ENCODE results near the gene PEX11A.
"Not testable (repeated sequence)": the region's sequence is repeated elsewhere in the genome, so short reads cannot be mapped to it uniquely, and the experiment has no call there.

Gene PEX11A, protein sequence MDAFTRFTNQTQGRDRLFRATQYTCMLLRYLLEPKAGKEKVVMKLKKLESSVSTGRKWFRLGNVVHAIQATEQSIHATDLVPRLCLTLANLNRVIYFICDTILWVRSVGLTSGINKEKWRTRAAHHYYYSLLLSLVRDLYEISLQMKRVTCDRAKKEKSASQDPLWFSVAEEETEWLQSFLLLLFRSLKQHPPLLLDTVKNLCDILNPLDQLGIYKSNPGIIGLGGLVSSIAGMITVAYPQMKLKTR

DNA sequence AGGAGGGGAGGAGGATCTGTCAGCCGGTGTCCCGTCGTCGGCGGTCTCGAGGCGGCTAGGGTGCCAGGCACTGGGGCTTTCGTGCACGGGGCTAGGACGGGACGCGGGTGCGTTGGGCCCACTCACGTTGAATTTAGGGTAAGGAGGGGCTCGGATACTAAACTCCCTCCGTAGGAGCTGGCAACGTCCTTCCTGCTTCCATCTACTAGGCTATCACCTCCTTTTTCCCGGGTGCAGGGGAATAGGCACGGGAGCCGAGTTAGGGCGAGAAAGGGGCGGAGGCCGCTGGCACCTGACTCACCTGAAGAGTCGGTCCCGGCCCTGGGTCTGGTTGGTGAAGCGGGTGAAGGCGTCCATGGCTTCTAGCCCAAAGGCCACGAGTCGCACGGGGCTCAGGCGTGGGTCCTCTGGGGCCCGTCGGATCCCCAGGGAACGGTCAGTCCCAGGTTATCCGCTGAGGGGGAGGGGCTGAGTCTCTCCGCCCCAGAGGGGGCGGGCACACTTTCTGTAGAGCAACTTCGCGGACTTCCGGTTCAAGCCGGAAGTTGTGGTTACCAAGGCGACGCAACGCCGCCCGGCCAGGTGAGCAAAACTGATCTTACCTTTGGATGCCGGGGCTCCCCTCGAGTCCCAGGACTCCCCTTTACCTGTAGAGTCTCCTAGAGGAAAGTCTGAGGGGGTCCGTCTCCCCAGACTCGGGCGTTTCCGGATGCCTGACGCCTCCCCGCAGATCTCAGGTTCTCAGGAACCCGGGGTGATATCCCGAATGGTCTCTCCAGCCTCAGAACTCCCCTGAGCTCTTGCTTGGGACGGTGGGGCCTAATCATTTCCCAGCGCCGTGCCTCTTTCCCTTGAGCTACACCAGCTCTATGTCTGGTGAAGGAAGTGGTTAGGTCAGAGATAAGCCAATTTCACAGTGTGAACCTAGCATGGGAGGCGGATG lies at the start of gene PEX11A, which contains the start of gene WDR93:
Gene PEX11A, minus strand, starts transcription at position 479 of the 943 bp plus-strand sequence. Its CDS starts 122 bp downstream, at position 357.
Gene WDR93, plus strand, starts transcription at position 536 of the 943 bp plus-strand sequence. CDS start 10,936 bp downstream, outside the sequence.
- peak; percentile 79 for DNase-seq

DNA sequence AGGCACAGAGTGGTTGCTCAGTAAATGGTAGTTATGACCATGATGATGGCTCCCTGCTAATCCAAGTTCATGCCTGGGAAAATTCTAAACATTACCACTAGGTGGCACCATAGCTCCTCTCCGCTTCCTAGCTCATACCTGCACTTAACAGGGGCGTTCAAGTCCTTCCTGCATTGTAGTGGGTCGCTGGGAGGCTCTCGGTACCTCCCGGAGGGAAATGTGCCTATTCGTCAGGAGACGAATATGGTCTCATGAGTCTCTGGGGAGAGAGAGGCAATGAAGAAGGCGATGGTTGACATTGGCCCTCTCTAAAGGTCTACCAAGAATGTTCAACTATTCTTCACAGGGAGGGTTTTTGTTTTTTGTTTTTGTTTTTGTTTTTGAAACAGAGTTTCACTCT lies 49.6 kb upstream of the PEX11A start:
- DNase-seq: peak; percentile 23

DNA sequence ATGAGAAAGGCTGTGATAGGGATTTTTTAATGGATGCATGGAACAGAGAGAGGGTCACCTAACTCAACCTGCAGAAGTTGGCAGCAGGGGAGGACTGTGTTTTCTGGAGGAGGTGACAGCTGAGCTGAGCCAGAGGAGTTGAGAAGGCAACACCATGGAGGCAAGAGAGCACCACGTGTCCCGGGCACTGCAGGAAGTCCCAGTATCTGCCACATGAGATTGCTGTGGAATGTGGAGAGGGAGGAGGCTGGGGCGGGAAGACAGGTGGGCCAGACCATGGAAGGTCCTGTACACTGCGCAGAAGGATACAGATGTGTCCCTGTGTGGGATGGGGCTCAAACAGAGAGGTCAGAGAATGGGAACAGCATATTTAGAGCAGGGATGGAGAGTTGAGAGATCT lies 45.2 kb upstream of the PEX11A start:
- DNase-seq: no peak

DNA sequence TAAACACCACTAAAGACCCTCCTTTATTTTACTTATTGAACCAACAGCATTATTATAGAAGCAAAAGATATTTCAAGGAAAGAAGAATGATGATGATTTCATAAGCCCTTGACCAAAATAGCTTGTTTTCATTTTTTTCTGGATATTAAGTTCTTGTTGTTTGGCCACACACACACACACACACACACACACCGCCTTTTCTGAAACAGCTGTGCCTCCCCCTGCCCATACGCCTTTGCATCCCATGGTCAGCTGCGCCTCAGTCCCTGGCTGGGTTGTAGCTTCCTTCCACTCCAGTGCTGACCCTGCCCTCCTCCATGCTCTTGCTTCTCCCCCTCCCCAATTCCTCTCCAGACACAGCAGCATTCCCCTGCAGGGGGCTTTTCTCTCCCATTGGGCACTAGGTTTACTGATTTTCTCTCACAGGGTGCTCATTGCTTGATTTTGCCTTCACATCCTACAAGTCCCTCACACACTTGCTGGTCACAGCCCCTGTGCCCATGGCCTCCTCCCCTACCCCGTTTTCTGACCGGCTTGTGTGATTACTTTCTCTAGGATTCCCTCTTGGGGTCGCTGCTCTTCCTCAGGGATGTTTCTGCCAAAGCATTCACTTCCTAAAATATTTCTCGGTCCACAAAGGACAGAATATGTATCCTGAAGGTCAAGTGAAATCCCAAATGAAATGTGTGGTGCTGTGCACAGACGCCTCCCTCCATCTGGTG lies 42.1 kb upstream of the PEX11A start:
- DNase-seq: no peak

DNA sequence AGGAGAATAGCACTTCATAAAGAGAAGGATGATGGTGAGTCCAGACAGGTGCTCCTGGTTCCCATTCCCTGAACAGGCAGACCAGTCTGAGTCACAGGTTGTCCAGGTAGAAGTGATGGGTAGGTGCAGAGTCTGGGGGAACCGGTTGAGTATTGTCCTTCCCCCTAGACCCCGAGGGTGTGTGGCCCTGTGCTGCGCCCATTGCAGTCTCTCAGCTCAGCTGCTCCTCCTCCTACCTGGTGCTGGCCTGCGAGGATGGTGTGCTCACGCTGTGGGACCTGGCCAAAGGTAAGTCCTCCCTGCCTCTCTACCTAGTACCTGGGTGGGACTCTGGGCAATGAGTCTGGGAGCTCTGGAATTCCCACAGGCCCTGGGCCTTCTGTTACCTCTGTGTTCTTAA lies 40.7 kb upstream of the PEX11A start:
- no peak for DNase-seq

DNA sequence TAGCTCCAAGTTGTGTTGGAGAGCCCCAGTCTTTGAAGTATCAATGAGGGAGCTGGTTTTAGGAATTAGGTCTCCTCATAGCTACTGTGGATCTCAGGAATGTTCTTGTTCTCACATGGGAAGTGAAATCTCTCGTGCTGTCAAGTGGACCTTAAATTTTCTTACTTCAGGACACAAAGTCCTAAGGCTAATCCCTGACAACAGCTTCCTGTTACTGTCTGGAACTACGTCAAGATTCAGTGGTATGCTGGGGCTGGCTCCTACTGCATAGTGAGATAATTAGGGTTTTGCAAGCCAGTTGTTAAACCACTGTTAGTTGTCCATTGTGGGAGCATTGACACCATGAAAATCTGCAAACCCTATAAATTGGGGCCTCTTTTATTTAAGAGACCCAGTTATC lies 37.7 kb upstream of the PEX11A start:
- no peak for DNase-seq

DNA sequence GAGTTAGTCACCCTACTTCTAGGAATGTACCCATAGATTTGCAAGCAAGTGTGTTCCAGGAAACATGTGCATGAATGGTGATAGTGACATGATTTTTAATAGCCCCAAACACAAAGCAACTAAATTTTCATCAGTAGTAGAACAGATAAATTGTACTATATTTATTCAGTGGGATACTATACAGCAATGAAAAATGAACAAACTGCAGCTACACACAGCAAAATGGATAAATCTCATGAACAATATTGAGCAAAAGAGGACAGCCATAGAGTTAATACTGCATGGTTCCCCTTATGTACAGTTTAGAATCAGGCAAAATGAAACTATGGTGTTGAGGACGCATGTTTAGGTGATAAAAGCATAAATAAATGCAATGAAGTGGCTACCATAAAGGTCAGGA lies 34.5 kb upstream of the PEX11A start:
- DNase-seq: no peak

DNA sequence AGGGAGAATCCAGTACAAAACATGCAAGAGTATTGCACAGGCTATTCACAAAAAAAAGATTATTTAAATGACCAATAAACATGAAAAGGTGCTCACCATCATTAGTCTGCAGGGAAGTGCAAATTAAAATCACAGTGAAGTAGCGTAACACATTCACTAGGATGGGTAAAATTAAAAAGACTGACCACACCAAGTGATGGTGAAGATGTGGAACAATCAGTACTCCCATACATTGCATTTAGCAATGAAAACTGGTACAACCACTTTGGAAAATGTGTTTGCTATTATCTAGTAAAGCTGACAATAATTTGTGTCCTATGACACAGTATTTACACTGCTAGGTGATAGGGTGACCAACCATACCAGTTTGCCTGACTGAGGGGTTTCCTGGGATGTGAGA lies 34.1 kb upstream of the PEX11A start:
- DNase-seq: no peak

DNA sequence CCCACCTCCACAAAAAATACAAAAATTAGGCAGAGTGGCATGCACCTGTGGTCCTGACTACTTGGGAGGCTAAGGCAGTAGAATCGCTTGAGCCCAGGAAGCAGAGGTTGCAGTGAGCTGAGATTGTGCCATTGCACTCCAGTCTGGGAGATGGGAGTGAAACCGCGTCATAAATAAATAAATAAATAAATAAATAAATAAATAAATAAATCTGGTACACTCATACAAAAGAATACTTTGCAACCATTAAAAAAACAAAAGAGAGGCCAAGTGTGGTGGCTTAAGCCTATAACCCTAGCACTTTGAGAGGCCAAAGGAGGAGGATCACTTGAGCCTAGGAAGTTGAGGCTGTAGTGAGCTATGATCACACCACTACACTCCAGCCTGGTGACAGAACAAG lies 32.5 kb upstream of the PEX11A start:
- no peak for DNase-seq

DNA sequence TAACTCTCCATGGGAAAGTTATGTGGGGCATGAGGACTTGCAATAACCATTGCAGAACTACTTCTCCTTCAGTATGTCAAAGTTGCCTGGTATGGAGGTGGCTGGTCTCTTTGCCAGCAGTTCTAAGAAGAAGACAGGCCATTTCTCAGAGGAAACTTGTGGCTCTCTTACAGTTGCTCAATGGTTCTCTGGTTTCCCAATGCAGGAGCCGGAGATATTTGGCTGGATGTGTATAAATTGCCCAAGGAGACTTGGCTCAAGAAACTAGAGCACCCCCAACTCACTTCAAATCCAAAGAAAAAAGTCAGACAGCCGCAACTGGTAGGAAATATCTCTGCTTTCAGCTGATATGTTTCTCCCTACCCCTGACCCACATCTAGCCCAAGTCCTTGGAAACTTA lies 24.2 kb upstream of the PEX11A start:
- DNase-seq: no peak

DNA sequence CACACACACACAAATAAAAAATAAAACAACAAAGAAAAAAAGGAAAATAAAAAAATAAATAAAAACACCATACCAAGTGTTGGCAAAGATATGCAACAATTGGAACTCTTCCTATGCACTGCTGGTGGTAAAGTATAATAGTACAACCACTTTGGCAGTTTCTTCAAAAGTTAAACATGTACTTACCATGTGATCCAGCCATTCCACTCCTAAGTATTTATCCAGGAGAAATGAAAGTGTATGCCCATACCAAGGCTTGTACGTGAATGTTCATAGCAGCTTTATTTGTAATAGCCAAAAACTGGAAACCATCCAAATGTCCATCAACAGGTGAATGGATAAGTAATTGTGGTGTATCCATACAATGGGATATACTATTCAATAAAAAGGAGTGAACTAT lies 17.0 kb upstream of the PEX11A start:
- no peak for DNase-seq

DNA sequence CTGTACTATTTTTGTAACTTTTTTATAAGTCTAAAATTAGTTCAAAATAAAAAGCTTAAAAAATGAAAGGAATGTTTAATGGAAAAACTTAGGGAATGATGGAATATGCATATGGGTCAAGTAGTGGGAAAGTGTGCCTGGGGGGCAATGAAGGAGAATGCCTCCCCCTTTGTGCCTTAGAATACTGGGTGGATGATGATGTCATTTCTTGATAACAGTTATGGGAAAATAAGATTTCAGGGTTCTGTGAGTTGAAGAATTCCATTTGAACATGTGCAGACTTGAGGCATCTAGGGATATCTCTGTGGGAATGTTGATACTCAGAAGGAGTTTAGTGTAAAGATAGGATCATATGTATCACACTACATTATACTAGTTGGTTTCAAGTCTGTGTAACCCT lies 13.9 kb upstream of the PEX11A start:
- DNase-seq: no peak

DNA sequence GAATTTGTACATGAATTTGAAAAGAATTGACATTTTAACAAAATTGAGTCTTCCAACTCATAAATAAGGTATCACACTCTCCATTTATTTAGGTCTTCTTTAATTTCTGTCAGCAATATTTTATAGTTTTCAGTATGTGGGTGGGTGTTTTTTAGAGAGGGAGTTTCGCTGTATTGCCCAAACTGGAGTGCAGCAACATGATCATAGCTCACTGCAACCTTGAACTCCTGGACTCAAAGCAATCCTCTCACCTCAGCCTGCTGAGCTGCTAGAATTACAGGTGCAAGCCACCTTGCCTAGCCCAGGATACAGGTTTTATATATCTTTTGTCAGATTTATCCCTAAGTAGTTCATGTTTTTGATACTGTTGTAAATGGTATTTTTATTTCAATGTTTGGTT lies 4.6 kb upstream of the PEX11A start:
- no peak for DNase-seq

DNA sequence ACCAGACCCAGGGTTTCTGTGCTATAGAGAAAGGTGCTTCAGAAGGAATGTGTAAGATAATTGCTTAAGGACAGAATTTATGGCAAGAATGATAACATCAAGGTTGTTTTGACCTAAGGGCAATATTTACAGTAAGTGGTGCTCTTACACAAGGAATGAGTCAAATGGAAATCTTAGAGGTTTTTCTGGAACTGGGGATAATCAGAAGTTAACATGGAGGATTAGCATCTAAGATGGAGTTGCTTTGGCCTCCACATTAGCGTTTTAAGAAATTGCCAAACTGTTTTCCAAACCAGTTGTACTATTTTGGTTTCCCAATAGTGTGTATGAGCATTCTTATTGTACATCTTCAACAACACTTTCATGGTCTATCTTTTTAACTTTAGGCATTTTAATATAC lies 3.1 kb upstream of the PEX11A start:
- no peak for DNase-seq

DNA sequence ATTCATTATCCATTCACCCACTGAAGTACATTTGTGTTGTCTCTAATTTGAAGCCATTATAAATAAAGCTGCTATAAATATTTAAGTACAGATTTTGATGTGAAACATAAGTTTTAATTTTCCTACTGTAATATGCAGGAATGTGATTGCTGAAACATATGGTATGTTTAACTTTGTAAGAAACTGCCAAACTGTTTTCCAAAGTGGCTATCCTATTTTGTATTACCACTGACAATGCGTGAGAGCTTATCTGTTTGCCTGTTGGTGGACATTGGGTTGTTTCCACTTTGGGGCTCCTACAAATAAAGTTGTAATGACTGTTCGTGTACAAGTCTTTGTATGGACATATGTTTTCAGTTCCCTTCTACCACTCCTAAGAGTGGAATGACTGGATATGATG lies 2.5 kb upstream of the PEX11A start:
- no peak for DNase-seq

DNA sequence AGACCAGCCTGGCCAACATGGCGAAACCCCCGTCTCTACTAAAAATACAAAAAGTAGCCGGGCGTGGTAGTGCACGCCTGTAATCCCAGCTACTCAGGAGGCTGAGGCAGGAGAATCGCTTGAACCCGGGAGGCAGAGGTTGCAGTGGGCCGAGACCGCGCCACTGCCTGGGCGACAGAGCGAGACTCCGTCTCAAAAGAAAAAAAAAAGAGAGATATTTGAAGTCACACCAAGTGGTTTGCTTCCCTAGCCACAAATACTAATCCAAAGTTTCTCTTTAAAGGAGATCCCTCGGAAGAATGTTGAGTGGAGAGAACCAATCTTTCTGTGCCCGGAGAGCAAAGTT lies 651 bp downstream of the PEX11A start:
- not testable (repeated sequence) for DNase-seq

DNA sequence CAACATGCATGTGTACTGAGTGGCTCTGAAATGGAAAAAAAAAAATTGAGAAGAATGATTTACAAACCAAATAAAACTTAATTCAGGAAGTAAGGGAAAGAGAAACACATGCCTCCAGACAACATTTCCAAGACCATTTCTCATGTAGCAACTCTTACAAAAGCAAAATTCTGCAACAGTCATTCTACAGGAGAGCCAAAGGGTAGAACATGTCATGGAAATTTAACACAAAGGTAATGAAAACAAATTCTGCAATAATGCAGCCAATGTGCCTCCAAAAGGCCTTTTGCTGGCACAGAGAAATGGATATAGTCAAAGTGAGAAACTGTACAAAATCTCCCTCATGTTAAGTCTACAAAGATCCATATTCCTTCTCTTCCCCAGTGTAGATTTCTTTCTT lies 4.0 kb downstream of the PEX11A start:
- DNase-seq: no peak

DNA sequence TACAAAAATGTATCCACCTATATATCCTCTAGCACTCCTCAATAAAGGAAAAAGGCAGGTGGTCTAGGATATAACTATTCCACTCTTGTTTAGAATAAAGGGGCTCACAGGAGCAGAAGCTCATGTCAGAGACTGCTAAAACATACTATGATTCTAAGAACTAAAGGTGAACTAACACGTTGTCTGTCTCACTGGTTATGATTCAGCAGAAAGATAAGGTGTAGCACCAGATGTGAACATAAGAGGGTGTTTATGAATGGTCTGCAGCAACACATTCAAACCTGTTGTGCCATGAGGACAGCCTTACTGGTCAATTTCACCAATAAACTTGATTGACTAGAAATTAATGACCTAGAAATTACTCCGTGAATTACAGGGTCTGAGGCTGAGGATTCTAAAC lies 4.6 kb downstream of the PEX11A start:
- DNase-seq: no peak

DNA sequence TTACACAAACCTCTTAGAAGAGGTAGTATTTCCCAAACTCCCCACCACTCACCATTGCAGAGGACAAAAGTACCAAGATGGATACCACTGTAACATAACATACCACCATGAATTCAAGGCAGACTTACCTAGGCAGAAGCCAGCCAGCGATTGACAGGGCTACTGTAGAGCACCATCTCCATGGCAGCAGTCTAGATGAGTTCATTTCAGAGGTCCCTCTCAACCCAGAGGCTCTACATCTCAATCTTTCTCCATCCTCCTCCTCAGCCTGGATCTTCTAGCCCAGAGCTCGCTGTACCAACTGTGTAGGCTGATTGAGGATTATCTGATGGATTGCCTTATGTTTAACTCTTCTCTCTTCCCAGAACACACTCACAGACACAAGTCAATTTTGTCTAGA lies 9.4 kb downstream of the PEX11A start:
- DNase-seq: no peak

DNA sequence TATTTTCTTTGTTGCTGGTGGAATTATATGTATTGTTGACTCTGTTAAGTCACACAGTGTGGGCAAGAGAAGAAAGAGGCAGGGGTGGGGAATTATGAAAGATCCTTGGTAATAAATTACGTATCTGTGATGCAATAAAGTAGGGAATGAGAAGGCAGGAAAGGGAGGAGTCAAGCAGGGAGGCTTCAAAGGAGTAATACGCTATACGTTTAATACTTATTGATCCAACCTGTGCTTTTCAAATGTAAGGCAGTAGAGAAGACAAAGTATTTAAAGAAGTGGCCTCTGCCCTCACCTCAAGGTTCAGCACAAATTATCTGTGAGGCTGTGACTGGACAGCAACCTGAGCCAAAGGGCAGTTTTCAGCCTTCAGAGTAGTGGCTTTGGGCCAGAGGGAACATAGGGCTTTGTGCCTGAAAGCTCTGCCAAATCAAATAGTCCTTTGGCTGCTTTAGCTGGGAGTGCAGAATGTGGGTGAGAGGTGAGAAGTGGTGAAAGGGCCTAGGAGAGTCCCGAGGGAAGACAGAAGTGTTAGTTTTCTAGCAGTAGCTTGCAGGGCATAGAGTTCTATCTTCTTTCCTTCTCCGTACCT lies 10.2 kb downstream of the PEX11A start:
- no peak for DNase-seq

DNA sequence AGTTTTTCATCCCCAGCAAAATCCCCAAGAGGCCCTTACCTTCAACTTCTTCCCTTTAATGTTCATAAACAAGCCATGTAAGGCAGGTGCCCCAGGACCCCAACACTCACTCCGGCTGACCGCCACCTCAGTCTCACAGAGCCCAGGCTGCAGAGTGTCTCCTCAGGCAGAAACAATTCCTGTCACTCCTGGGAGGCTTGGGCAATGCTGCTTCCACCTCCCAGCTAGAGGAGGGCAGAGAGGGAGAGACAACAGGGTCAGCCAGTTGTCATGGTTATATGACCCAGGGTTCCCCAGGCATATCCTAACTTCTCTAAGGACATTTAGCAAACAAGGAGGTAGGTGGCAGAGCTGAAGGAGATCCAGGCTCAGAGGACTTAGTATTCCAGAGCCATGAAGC lies 11.3 kb downstream of the PEX11A start, which contains the start of gene PLIN1:
Gene PLIN1, minus strand, starts transcription at position 156 of the 400 bp plus-strand sequence. CDS start 1,878 bp downstream, outside the sequence.
- DNase-seq: no peak

DNA sequence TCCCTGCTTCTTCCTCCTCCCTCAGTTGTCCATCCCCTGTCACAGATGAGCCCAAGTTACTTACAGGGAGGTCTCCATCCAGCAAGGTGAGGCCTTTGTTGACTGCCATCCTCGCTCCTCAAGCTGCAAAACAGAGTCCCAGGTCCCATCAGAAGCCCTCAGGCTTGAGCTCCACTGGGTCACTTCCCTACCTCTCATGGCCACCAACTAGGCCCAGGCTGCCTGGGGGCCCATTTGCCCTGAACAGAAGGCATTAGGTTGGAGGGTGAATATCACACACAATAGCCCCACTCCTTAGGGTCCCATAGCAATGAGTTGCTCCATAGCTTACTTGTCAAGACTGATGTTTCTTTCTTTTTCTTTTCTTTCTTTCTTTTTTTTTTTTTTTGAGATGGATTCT lies 13.2 kb downstream of the PEX11A start:
- DNase-seq: no peak

DNA sequence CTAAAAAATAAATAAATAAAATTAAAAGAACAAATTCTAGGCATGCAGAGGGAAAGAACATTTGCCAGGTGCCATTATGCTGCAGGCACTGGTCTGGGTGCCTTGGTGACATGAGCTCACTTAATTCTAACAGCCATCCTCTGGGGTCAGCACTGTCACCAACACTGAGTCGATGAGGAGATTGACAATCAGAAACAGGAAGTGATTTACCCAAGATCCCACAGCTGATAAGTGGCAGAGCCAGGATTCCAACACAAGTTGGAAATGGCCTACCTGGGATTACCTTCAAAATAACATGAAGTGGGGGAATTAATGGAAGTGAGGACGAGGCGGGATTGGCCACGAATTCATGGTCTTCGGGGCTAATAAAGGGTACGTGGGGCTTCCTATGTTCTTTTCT lies 14.9 kb downstream of the PEX11A start:
- DNase-seq: no peak

All from stimulated activated CD4-positive, alpha-beta T cell treated with anti-CD3 and anti-CD28 coated beads, Interleukin-4, amount 100 ng/mL, for 1 hour (primary cell).